Skeletal muscle tissue (tissue), 4 donors: ENCODE measurements around the gene ACACA. TPM values are rescaled to one million over a fixed set of nuclear protein-coding genes. Genes with fewer than 3 reads are reported as not detected.

Source experiments
- H3K27ac ChIP-seq: one replicate; pipeline ENCODE4 v1.7.0; 2013; ENCODE audit warnings: mild to moderate bottlenecking, low read depth, low read length, inconsistent platforms
- H3K27me3 ChIP-seq, 3 donors: one replicate each; pipeline ENCODE4 v1.7.0; 2013; ENCODE audit warnings: low read length in 3 of 3; ENCODE audit not compliant: control insufficient read depth in 3 of 3, insufficient read depth in 3 of 3
- H3K36me3 ChIP-seq, 3 donors: one replicate each; pipeline ENCODE4 v1.7.0; 2013; ENCODE audit warnings: low read length in 3 of 3; ENCODE audit not compliant: control insufficient read depth in 3 of 3, insufficient read depth in 3 of 3
- H3K4me1 ChIP-seq, 3 donors: one replicate each; pipeline ENCODE4 v1.7.0; 2013; ENCODE audit warnings: low read length in 3 of 3, mild to moderate bottlenecking in 3 of 3; ENCODE audit not compliant: control insufficient read depth in 3 of 3, insufficient read depth in 3 of 3
- H3K4me3 ChIP-seq, 3 donors: one replicate each; pipeline ENCODE4 v1.7.0; 2013; ENCODE audit warnings: low read length in 3 of 3
- H3K9ac ChIP-seq, 3 donors: one replicate each; pipeline ENCODE4 v1.7.0; 2013; ENCODE audit warnings: low read length in 3 of 3, mild to moderate bottlenecking in 3 of 3, moderate library complexity in 2 of 3, low read depth in 1 of 3
- H3K9me3 ChIP-seq, 3 donors: one replicate each; pipeline ENCODE4 v1.7.0; 2013; ENCODE audit warnings: low read length in 3 of 3; ENCODE audit not compliant: control insufficient read depth in 3 of 3
- total RNA-seq: library from RNA; depleted of rRNA; stranded (reverse); fragments of >200 nt; gene quantifications from one replicate; pipeline ENCODE4 v1.2.3, GENCODE V29; 2014
- donor health status: Osteomylitis.

The ACACA gene
- total RNA-seq, 1 donor from 2014 or later, result 26.6 TPM

- Histone ChIP-seq H3K9me3 (no peaks in the 10 kb centered on the region), H3K9ac (no peak overlapping the region), H3K4me3 (no peak overlapping the region), H3K4me1 (no peaks in the 10 kb centered on the region), H3K27ac (no peak overlapping the region), H3K36me3 (no peaks in the 10 kb centered on the region), H3K27me3 (no peaks in the 10 kb centered on the region)
Measured at GRCh38 chr17:37399265-37399803, 7.3 kb downstream of the ACACA start.

- Histone ChIP-seq H3K9ac (no peak overlapping the region), H3K27ac (no peak overlapping the region), H3K4me3 (no peak overlapping the region), H3K36me3 (no peaks in the 10 kb centered on the region), H3K4me1 (peaks cover 0 to 3% (median 0%) of the 10 kb centered on the region in 3 donors), H3K9me3 (no peaks in the 10 kb centered on the region), H3K27me3 (no peaks in the 10 kb centered on the region)
Measured at GRCh38 chr17:37393352-37393751, 13.3 kb downstream of the ACACA start.

- H3K9me3 ChIP-seq, result no peaks in the 10 kb centered on the region
- no peak overlapping the region for H3K4me3 ChIP-seq
- no peak overlapping the region for H3K27ac ChIP-seq
- H3K36me3 ChIP-seq, result no peaks in the 10 kb centered on the region
- H3K9ac ChIP-seq, result no peak overlapping the region
- peaks cover 0 to 3% (median 0%) of the 10 kb centered on the region in 3 donors for H3K4me1 ChIP-seq
- H3K27me3 ChIP-seq, result no peaks in the 10 kb centered on the region
Measured at GRCh38 chr17:37392024-37392590, 14.5 kb downstream of the ACACA start.

GRCh38 chr17:37391146-37391545, 15.5 kb downstream of the ACACA start:
- no peak overlapping the region for H3K9ac ChIP-seq
- no peaks in the 10 kb centered on the region for H3K36me3 ChIP-seq
- H3K4me3 ChIP-seq, result no peak overlapping the region
- no peaks in the 10 kb centered on the region for H3K9me3 ChIP-seq
- no peak overlapping the region for H3K27ac ChIP-seq
- H3K27me3 ChIP-seq, result no peaks in the 10 kb centered on the region
- H3K4me1 ChIP-seq, result peaks cover 0 to 3% (median 0%) of the 10 kb centered on the region in 3 donors

DNA sequence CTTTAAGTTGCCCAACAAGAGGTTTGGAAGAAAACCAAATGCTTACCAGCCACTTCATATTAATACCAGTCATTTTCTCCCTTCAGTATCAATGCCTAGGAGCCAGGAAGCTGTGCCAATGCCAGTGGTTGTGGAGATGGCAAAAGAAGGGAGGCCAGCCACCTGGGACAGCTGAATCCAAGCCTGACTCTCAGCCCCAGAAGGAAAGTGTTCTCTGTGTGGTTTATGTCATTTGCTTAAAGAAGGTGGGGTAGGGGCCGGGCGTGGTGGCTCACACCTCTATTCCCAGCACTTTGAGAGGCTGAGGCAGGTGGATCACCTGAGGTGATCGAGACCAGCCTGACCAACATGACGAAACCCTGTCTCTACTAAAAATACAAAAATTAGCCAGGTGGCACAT, 17.5 kb downstream of the ACACA start:
- Histone ChIP-seq H3K4me1 (peaks cover 0 to 3% (median 0%) of the 10 kb centered on the region in 3 donors), H3K36me3 (no peaks in the 10 kb centered on the region), H3K27me3 (no peaks in the 10 kb centered on the region), H3K9me3 (no peaks in the 10 kb centered on the region), H3K4me3 (no peak overlapping the region), H3K9ac (no peak overlapping the region), H3K27ac (no peak overlapping the region)

- Histone ChIP-seq H3K27me3 (no peaks in the 10 kb centered on the region), H3K4me1 (peaks cover 0 to 3% (median 0%) of the 10 kb centered on the region in 3 donors), H3K36me3 (no peaks in the 10 kb centered on the region), H3K9ac (no peak overlapping the region), H3K27ac (no peak overlapping the region), H3K9me3 (no peaks in the 10 kb centered on the region), H3K4me3 (no peak overlapping the region)
Measured at GRCh38 chr17:37388266-37388665, 18.4 kb downstream of the ACACA start.

GRCh38 chr17:37386462-37386861, 20.2 kb downstream of the ACACA start:
- H3K9me3 ChIP-seq, result no peaks in the 10 kb centered on the region
- H3K9ac ChIP-seq, result no peak overlapping the region
- no peak overlapping the region for H3K27ac ChIP-seq
- H3K36me3 ChIP-seq, result no peaks in the 10 kb centered on the region
- no peaks in the 10 kb centered on the region for H3K4me1 ChIP-seq
- H3K27me3 ChIP-seq, result no peaks in the 10 kb centered on the region
- H3K4me3 ChIP-seq, result no peak overlapping the region

DNA sequence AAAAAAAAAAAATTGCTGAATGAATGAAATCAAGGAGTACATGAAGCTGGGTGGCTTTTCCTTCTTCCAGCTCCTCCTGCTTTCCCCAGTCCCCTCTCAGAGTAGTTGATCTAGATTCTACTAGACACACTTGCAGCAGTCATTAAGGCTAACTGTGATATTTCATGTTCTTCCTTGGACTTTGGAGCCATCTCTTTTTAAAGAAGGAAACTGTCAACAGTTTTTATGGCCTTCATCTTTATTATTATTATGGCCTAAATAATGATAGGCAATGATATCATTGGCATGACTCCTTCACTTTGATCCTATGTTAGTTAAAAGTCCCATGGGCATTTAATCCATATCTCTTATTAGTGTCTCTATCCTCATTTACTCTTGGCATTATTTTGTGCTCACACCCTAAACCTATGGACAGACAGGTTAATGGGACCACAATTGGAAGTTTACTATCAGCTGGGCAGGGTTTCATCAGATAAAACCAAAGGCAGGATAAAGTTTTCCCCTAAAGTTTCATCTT, 21.1 kb downstream of the ACACA start:
- no peak overlapping the region for H3K27ac ChIP-seq
- H3K9ac ChIP-seq, result no peak overlapping the region
- H3K4me3 ChIP-seq, result no peak overlapping the region
- no peaks in the 10 kb centered on the region for H3K9me3 ChIP-seq
- H3K27me3 ChIP-seq, result no peaks in the 10 kb centered on the region
- no peaks in the 10 kb centered on the region for H3K36me3 ChIP-seq
- H3K4me1 ChIP-seq, result no peaks in the 10 kb centered on the region

GRCh38 chr17:37384560-37385149, 22.0 kb downstream of the ACACA start:
- Histone ChIP-seq H3K36me3 (no peaks in the 10 kb centered on the region), H3K9me3 (no peaks in the 10 kb centered on the region)

DNA sequence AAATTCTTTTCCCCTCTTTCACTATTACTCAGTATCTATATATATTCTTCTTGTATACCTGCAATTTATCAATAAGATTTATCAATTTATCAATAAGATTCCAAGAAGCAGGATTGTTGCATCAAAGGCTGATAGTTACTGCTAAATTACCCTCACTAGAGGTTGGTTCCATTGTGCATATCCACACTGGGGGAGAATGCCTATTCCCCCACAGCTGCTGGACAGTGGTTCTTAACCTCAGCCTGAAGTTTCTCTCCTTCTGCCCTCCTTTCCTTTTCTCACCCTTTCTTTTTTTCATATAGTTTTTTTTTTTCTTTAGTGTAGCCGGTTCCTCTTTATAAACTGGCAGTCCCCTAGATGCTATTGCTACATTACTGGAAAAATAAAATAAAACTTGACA, 24.6 kb downstream of the ACACA start:
- Histone ChIP-seq H3K9me3 (no peaks in the 10 kb centered on the region), H3K4me1 (no peaks in the 10 kb centered on the region), H3K9ac (no peak overlapping the region), H3K36me3 (no peaks in the 10 kb centered on the region), H3K27ac (no peak overlapping the region), H3K27me3 (no peaks in the 10 kb centered on the region), H3K4me3 (no peak overlapping the region)

More at GRCh38 chr17:37384560-37385149, 22.0 kb downstream of the ACACA start:
- Histone ChIP-seq H3K27ac (no peak overlapping the region), H3K9ac (no peak overlapping the region), H3K4me3 (no peak overlapping the region), H3K27me3 (no peaks in the 10 kb centered on the region), H3K4me1 (no peaks in the 10 kb centered on the region)
